Testis (tissue), 3 donors: ENCODE data around the gene MRPL21. TPM values are rescaled to one million over a fixed set of nuclear protein-coding genes. Genes with fewer than 3 reads are reported as not detected.
A peak's percentile ranks its signal among the peaks of the same experiment; 100 is the strongest.
"Not testable (repeated sequence)": the region's sequence is repeated elsewhere in the genome, so short reads cannot be mapped to it uniquely, and the experiment has no call there.

Source experiments
- DNase-seq: peaks from one replicate; pipeline ENCODE4 v3.0.0-alpha.2; 2019
- H3K27ac ChIP-seq, 2 donors: fragments of 200-600 bp; sonication (generic); one replicate each; pipeline ENCODE4 v1.5.1; 2019
- H3K27me3 ChIP-seq: fragments of 200-600 bp; sonication (generic); one replicate; pipeline ENCODE4 v1.5.1; 2019
- H3K36me3 ChIP-seq: fragments of 200-600 bp; sonication (generic); one replicate; pipeline ENCODE4 v1.5.1; 2017; ENCODE audit warnings: low read depth; ENCODE audit errors: missing control alignments
- H3K4me1 ChIP-seq: fragments of 200-600 bp; sonication (generic); one replicate; pipeline ENCODE4 v1.5.1; 2019
- H3K4me3 ChIP-seq, 2 donors: fragments of 200-600 bp; sonication (generic); one replicate each; pipeline ENCODE4 v1.5.1; 2017 to 2019
- H3K9me3 ChIP-seq: fragments of 200-600 bp; sonication (generic); one replicate; pipeline ENCODE4 v1.5.1; 2017
- POLR2A ChIP-seq: fragments of 450-650 bp; IDR thresholded peaks from one replicate; pipeline ENCODE4 v1.6.1; 2017; ENCODE audit warnings: antibody characterized with exemption, mild to moderate bottlenecking, moderate library complexity
- WGBS, 2 donors: methylation state at CpG; one replicate each; pipeline ENCODE4 v1.1.5; 2018; 5-methylcytosine and 5-hydroxymethylcytosine counted together
- intact Hi-C: fragments of 100-400 bp; cut with DNase I; formaldehyde crosslinking; loops from one replicate; pipeline ENCODE4 v1.15.1; 2023; ENCODE audit warnings: low total_unique reads
- polyA plus RNA-seq: library from polyadenylated mRNA; stranded (reverse); fragments of 350-450 nt; fragmentation: Illumina TruSeq; extraction: RNeasy Lipid Tissue Mini Kit (QIAGEN cat#74804); gene quantifications from one replicate; pipeline ENCODE4 v1.2.3, GENCODE V29; 2014; ENCODE audit warnings: low read depth, low replicate concordance; ENCODE audit not compliant: insufficient read depth
- total RNA-seq, 2 donors: library from RNA; depleted of rRNA; stranded (reverse); fragments of >200 nt; gene quantifications; one replicate each; pipeline ENCODE4 v1.2.3, GENCODE V29; 2016
- TF ChIP-seq, protein P1 (sequence below), 3 experiments: fragments of 450-650 bp in 2 of 3; fragments of 200-600 bp in 1 of 3; sonication (generic) in 1 of 3; IDR thresholded peaks; one replicate each; pipeline ENCODE4 v1.5.1; 2016 to 2019; ENCODE audit warnings: antibody characterized with exemption in 3 of 3, mild to moderate bottlenecking in 2 of 3, moderate library complexity in 1 of 3

MRPL21 gene
- total and polyA plus RNA-seq, 3 donors from 2014 or later = 43.2 to 96.2 (median 45.0) TPM

DNA sequence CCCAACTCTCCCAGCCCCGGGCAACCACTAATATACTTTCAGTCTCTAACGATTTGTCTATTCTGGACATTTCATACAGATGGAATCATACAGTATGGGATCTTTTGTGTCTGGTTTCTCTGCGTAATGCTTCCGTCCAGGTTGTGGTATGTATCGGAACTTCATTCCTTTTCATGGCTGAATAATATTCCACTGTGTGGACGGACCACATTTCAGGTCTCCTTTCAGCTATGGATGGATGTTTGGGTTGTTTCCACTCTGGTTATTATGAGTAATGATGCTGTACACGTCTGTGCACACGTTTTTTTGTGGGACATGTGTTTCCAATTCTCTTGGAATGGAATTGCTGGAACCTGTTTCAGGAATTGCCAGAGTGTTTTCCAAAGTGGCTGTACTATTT lies 44.5 kb downstream of the MRPL21 start:
- Histone ChIP-seq H3K4me1 (peaks cover 12% of the 10 kb centered on the region), H3K27ac (no peak overlapping the region), H3K4me3 (no peak overlapping the region), H3K36me3 (no peaks in the 10 kb centered on the region), H3K9me3 (no peaks in the 10 kb centered on the region), H3K27me3 (no peaks in the 10 kb centered on the region)
- 84 to 89% methylated on average over 8 of the region's 8 CpGs for WGBS, 2 donors
- no peak for TF ChIP-seq POLR2A
- TF ChIP-seq, protein P1, sequence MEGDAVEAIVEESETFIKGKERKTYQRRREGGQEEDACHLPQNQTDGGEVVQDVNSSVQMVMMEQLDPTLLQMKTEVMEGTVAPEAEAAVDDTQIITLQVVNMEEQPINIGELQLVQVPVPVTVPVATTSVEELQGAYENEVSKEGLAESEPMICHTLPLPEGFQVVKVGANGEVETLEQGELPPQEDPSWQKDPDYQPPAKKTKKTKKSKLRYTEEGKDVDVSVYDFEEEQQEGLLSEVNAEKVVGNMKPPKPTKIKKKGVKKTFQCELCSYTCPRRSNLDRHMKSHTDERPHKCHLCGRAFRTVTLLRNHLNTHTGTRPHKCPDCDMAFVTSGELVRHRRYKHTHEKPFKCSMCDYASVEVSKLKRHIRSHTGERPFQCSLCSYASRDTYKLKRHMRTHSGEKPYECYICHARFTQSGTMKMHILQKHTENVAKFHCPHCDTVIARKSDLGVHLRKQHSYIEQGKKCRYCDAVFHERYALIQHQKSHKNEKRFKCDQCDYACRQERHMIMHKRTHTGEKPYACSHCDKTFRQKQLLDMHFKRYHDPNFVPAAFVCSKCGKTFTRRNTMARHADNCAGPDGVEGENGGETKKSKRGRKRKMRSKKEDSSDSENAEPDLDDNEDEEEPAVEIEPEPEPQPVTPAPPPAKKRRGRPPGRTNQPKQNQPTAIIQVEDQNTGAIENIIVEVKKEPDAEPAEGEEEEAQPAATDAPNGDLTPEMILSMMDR (IDR thresholded peaks at IDR 0.05) = no peak
- DNase-seq = no peak
- intact Hi-C loops = no loop called here

DNA sequence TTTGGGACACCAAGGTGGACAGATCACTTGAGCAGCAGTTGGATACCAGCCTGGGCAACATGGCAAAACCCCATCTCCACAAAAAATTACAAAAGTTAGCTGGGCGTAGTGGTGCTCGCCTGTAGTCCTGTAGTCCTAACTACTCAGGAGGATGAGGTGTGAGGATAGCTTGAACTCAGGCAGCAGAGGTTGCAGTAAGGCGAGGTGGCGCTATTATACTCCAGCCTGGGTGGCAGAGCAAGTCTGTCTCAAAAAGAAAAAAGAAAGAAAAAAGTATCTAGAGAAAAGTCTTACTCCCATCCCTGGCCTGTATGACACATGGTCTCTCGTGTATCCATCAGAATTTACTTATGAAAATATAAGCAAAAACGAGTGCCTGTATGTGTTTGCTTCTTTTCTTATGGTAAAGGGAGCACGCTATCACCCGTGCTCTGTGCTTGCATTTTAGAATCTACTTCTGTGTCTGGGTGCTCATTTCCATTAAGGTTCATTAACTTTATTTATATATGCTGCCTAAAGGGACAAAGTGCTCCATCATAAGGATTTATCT lies 46.5 kb downstream of the MRPL21 start:
- H3K27me3 ChIP-seq = no peaks in the 10 kb centered on the region
- 75 to 77% methylated on average over 8 of the region's 8 CpGs for WGBS, 2 donors
- no peak overlapping the region for H3K4me3 ChIP-seq
- TF ChIP-seq POLR2A = no peak
- TF ChIP-seq, protein P1 (IDR thresholded peaks at IDR 0.05) = no peak
- DNase-seq = no peak
- H3K27ac ChIP-seq = no peak overlapping the region
- no peaks in the 10 kb centered on the region for H3K9me3 ChIP-seq
- no peaks in the 10 kb centered on the region for H3K36me3 ChIP-seq
- intact Hi-C loops = no loop called here
- H3K4me1 ChIP-seq = peaks cover 12% of the 10 kb centered on the region

DNA sequence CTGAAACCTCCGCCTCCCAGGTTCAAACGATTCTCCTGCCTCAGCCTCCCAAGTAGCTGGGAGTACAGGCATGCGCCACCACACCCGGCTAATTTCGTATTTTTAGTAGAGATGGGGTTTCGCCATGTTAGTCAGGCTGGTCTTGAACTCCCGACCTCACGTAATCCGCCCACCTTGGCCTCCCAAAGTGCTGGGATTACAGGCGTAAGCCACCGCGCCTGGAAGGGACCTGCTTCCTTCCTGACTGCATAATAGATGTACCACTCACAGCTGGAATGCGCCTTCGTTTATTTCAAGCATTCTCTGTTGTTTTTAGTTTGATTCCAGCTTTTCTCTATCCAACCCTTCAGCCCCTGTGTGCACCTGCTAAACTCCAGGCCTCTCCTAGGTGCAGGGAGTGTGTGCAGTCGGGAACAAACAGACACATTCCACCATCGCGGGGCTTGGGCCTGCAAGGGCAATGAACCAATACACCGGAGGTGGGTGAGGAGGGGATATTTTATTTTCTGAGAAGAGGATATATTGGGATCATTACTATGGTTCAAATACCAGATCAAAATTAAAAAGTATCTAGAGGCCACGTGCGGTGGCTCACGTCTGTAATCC lies 47.1 kb downstream of the MRPL21 start:
- DNase-seq, H3K9me3 ChIP-seq, H3K36me3 ChIP-seq, H3K4me3 ChIP-seq, H3K27ac ChIP-seq, H3K27me3 ChIP-seq, intact Hi-C loops: not testable (repeated sequence)
- peaks cover 12% of the 10 kb centered on the region for H3K4me1 ChIP-seq
- 66 to 71% methylated on average over 21 of the region's 21 CpGs for WGBS, 2 donors

DNA sequence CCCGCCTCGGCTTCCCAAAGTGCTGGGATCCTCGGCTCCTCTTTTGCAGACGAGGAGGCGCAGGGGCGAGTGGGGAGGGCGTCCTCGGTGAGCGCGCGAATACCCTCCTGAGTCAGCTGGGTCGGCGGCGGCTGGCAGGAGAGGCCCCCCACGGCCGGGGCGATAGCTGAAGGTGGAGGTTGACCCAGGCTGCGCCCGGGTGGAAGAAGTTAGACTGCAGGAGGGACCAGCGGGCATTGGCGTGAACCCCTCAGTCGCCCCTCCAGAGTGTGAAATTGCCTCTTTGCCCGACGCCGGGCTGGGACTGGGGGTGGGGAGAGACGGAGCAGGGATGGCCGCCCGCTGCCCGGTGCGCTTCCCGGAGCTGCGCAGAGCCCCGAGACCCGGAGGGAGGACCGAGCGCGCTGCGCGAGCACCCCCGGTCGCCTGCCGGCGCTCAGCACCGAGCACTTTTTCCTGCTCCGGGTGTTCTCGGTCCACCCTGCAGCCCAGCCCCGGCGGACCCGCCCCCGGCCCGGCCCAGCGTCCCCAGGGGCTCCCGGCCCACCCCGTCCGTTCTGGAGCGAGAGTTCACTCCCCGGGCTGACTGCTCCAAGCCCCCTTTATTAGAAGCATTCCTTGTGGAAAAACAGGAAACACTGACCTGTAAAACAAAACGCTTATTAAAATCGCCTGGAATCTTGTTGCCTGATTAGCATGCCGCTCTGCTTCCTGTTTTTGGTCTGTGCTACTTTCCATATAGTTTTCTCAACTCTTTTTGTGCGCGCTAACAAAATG lies 48.2 kb downstream of the MRPL21 start:
- Histone ChIP-seq H3K27me3 (no peaks in the 10 kb centered on the region), H3K36me3 (no peaks in the 10 kb centered on the region), H3K9me3 (no peaks in the 10 kb centered on the region), H3K4me3 (peak overlapping the region; percentile 55 to 64), H3K27ac (peak overlapping the region; percentile 28 to 50), H3K4me1 (peaks cover 12% of the 10 kb centered on the region)
- WGBS, 2 donors = 4 to 11% methylated on average over 11 to 38 of the region's 62 CpGs
- intact Hi-C loops = no loop called here
- TF ChIP-seq, protein P1 (IDR thresholded peaks at IDR 0.05) = no peak
- TF ChIP-seq POLR2A = no peak
- peak; percentile 44 for DNase-seq

DNA sequence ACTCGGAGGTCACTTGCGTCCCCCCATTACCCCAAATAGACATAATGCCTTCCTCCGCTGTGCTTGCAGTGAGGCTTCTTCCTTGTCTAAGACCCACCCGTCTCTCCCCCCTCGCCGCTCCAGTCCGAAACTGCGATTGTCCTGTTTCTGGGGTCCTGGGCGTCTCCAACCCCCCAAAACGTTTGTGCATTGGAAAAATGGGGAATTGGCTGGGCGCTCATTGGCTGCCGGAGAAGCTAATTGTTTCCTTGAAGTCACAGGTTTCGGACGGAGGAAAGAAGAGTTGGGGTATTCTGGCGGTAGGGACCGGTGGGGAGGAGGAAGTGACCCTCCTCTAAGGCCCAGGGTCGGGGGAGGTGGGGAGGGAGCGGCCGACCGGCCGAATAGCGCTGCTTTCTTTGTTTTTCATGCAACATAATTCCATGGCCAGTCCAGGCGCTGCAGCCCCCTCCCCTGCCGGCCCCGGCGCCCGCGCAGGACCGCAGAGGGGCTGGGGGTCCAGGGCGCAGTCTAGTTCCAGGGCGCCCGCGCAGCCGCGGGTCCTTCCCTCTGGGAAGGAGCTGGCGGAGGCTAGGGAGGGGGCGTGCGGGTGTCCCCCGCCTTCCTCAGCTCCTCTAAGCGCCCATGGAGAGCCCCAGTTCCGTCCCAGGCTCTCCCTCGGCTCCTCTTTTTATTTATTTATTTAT lies 49.2 kb downstream of the MRPL21 start:
- H3K36me3 ChIP-seq = no peaks in the 10 kb centered on the region
- no peaks in the 10 kb centered on the region for H3K9me3 ChIP-seq
- 13 to 24% methylated on average over 25 to 42 of the region's 42 CpGs for WGBS, 2 donors
- DNase-seq = no peak
- H3K27me3 ChIP-seq = no peaks in the 10 kb centered on the region
- intact Hi-C loops = no loop called here
- H3K4me1 ChIP-seq = peaks cover 12% of the 10 kb centered on the region
- TF ChIP-seq, protein P1 (IDR thresholded peaks at IDR 0.05) = no peak
- no peak for TF ChIP-seq POLR2A
- H3K27ac ChIP-seq = no peak overlapping the region
- peak overlapping the region; percentile 55 to 64 for H3K4me3 ChIP-seq
